MCF 10A (cell line): Measurements from ENCODE around the gene POTEH. TPM values are rescaled to one million over a fixed set of nuclear protein-coding genes. Genes with fewer than 3 reads are reported as not detected.
"Not testable (repeated sequence)": the region's sequence is repeated elsewhere in the genome, so short reads cannot be mapped to it uniquely, and the experiment has no call there.

Experiments used
- BruUV-seq: library from RNA; stranded (reverse); fragments of 400-500 nt; replicated peaks from 2 replicates; lab custom pipeline; 2021; lab: Mats Ljungman, UMichigan
- CTCF ChIA-PET: fragments of 300-600 bp; sonication (Branson Sonifier 250); formaldehyde crosslinking; extraction: SDS; loops from one replicate; lab custom pipeline; 2021; ENCODE audit warnings: antibody characterized with exemption, inconsistent platforms; lab: Yijun Ruan, JAX
- POLR2A ChIA-PET: fragments of 300-600, 350-650 bp; sonication (Branson Sonifier 250); formaldehyde crosslinking; extraction: SDS; loops from one replicate; lab custom pipeline; 2020; ENCODE audit warnings: antibody characterized with exemption, inconsistent platforms; lab: Yijun Ruan, JAX
- DNase-seq: peaks from one replicate; pipeline ENCODE4 v3.0.0-alpha.2; 2018; ENCODE audit not compliant: unreplicated experiment
- H3K27ac Mint-ChIP-seq: one replicate; pipeline ENCODE4 v1.8.0; 2022; ENCODE audit warnings: mild to moderate bottlenecking, low read depth, mixed read lengths; ENCODE audit not compliant: unreplicated experiment
- H3K27me3 Mint-ChIP-seq: one replicate; pipeline ENCODE4 v1.8.0; 2022; ENCODE audit warnings: mixed read lengths; ENCODE audit not compliant: insufficient read depth, unreplicated experiment
- H3K36me3 Mint-ChIP-seq: one replicate; pipeline ENCODE4 v1.8.0; 2022; ENCODE audit warnings: mild to moderate bottlenecking, moderate library complexity, mixed read lengths; ENCODE audit not compliant: insufficient read depth, unreplicated experiment
- H3K4me1 Mint-ChIP-seq: one replicate; pipeline ENCODE4 v1.8.0; 2022; ENCODE audit warnings: mixed read lengths; ENCODE audit not compliant: insufficient read depth, unreplicated experiment
- H3K4me3 Mint-ChIP-seq: one replicate; pipeline ENCODE4 v1.8.0; 2022; ENCODE audit warnings: mild to moderate bottlenecking, moderate library complexity, mixed read lengths; ENCODE audit not compliant: unreplicated experiment
- H3K9me3 Mint-ChIP-seq: one replicate; pipeline ENCODE4 v1.8.0; 2022; ENCODE audit warnings: mixed read lengths; ENCODE audit not compliant: unreplicated experiment
- intact Hi-C: fragments of 100-400 bp; cut with micrococcal nuclease; formaldehyde crosslinking; loops from 2 replicates; pipeline ENCODE4 v1.14.1; 2022
- total RNA-seq: library from RNA; stranded (reverse); gene quantifications from 2 replicates; pipeline ENCODE4 v1.2.3, GENCODE V29; 2022

The POTEH gene
- total RNA-seq, 1 experiment from 2014 or later, result not detected

- H3K27me3 Mint-ChIP-seq, H3K27ac Mint-ChIP-seq, H3K9me3 Mint-ChIP-seq, POLR2A ChIA-PET, intact Hi-C loops, DNase-seq, CTCF ChIA-PET, H3K4me1 Mint-ChIP-seq, H3K4me3 Mint-ChIP-seq, H3K36me3 Mint-ChIP-seq, BruUV-seq: not testable (repeated sequence)
Observed at GRCh38 chr22:15714125-15714524, 24.3 kb downstream of the POTEH start.

GRCh38 chr22:15721884-15722283 lies 32.1 kb downstream of the POTEH start:
- CTCF ChIA-PET, H3K36me3 Mint-ChIP-seq, BruUV-seq, H3K4me1 Mint-ChIP-seq, intact Hi-C loops, H3K9me3 Mint-ChIP-seq, H3K27me3 Mint-ChIP-seq, POLR2A ChIA-PET, H3K27ac Mint-ChIP-seq, H3K4me3 Mint-ChIP-seq, DNase-seq: not testable (repeated sequence)

- H3K27ac Mint-ChIP-seq, POLR2A ChIA-PET, H3K9me3 Mint-ChIP-seq, DNase-seq, H3K27me3 Mint-ChIP-seq, BruUV-seq, H3K36me3 Mint-ChIP-seq, intact Hi-C loops, H3K4me3 Mint-ChIP-seq, H3K4me1 Mint-ChIP-seq, CTCF ChIA-PET: not testable (repeated sequence)
Observed at GRCh38 chr22:15729209-15729917, 39.5 kb downstream of the POTEH start.

- H3K36me3 Mint-ChIP-seq, H3K27ac Mint-ChIP-seq, BruUV-seq, intact Hi-C loops, H3K4me1 Mint-ChIP-seq, H3K27me3 Mint-ChIP-seq, H3K4me3 Mint-ChIP-seq, POLR2A ChIA-PET, DNase-seq, H3K9me3 Mint-ChIP-seq, CTCF ChIA-PET: not testable (repeated sequence)
Observed at GRCh38 chr22:15731023-15731422, 41.2 kb downstream of the POTEH start.

GRCh38 chr22:15734411-15734810 lies 44.6 kb downstream of the POTEH start:
- H3K4me3 Mint-ChIP-seq, H3K27ac Mint-ChIP-seq, intact Hi-C loops, H3K9me3 Mint-ChIP-seq, H3K4me1 Mint-ChIP-seq, H3K36me3 Mint-ChIP-seq, BruUV-seq, CTCF ChIA-PET, H3K27me3 Mint-ChIP-seq, POLR2A ChIA-PET, DNase-seq: not testable (repeated sequence)

GRCh38 chr22:15738157-15738908 lies 48.5 kb downstream of the POTEH start:
- H3K4me1 Mint-ChIP-seq, intact Hi-C loops, H3K27me3 Mint-ChIP-seq, DNase-seq, H3K4me3 Mint-ChIP-seq, H3K9me3 Mint-ChIP-seq, H3K36me3 Mint-ChIP-seq, POLR2A ChIA-PET, H3K27ac Mint-ChIP-seq, CTCF ChIA-PET, BruUV-seq: not testable (repeated sequence)

GRCh38 chr22:15738909-15739391 lies 49.1 kb downstream of the POTEH start:
- POLR2A ChIA-PET, CTCF ChIA-PET: not testable (repeated sequence)

DNA sequence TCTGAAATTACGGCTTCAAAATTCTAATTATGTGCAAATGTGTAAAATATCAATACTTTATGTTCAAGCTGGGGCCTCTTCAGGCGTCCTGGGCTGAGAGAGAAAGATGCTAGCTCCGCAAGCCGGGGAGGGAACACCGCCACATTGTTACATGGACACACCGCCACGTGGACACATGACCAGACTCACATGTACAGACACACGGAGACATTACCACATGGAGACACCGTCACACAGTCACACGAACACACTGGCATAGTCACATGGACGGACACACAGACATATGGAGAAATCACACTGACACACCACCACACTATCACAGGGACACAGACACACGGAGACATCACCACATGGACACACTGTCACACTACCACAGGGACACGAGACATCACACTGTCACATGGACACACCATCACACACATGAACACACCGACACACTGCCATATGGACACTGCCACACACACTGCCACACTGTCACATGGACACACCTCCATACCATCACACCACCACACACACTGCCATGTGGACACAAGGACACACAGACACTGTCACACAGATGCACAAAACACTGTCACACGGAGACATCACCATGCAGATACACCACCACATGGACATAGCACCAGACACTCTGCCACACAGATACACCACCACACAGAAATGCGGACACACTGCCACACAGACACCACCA lies 58.0 kb downstream of the POTEH start:
- CTCF ChIA-PET, BruUV-seq, H3K27ac Mint-ChIP-seq, H3K9me3 Mint-ChIP-seq, DNase-seq, POLR2A ChIA-PET, intact Hi-C loops, H3K36me3 Mint-ChIP-seq, H3K4me3 Mint-ChIP-seq, H3K4me1 Mint-ChIP-seq, H3K27me3 Mint-ChIP-seq: not testable (repeated sequence)

More at GRCh38 chr22:15738909-15739391, 49.1 kb downstream of the POTEH start:
- H3K4me1 Mint-ChIP-seq, H3K27me3 Mint-ChIP-seq, H3K9me3 Mint-ChIP-seq, BruUV-seq, H3K36me3 Mint-ChIP-seq, H3K4me3 Mint-ChIP-seq, DNase-seq, intact Hi-C loops, H3K27ac Mint-ChIP-seq: not testable (repeated sequence)
